Thyroid gland (tissue), 4 donors: Measurements from ENCODE around the gene DIP2C.

ENCODE experiments used
- CTCF ChIP-seq, 6 experiments: fragments of 200-600 bp in 3 of 6; fragments of 450-650 bp in 3 of 6; sonication (generic) in 3 of 6; IDR thresholded peaks; one replicate each; pipeline ENCODE4 v1.5.1; 2016 to 2019; ENCODE audit warnings: antibody characterized with exemption in 6 of 6, mild to moderate bottlenecking in 2 of 6, inconsistent platforms in 1 of 6, moderate library complexity in 1 of 6
- POLR2A ChIP-seq, 2 donors: fragments of 450-650 bp; IDR thresholded peaks; one replicate each; pipeline ENCODE4 v1.6.1; 2017; ENCODE audit warnings: antibody characterized with exemption in 2 of 2, mild to moderate bottlenecking in 2 of 2, moderate library complexity in 1 of 2

DNA sequence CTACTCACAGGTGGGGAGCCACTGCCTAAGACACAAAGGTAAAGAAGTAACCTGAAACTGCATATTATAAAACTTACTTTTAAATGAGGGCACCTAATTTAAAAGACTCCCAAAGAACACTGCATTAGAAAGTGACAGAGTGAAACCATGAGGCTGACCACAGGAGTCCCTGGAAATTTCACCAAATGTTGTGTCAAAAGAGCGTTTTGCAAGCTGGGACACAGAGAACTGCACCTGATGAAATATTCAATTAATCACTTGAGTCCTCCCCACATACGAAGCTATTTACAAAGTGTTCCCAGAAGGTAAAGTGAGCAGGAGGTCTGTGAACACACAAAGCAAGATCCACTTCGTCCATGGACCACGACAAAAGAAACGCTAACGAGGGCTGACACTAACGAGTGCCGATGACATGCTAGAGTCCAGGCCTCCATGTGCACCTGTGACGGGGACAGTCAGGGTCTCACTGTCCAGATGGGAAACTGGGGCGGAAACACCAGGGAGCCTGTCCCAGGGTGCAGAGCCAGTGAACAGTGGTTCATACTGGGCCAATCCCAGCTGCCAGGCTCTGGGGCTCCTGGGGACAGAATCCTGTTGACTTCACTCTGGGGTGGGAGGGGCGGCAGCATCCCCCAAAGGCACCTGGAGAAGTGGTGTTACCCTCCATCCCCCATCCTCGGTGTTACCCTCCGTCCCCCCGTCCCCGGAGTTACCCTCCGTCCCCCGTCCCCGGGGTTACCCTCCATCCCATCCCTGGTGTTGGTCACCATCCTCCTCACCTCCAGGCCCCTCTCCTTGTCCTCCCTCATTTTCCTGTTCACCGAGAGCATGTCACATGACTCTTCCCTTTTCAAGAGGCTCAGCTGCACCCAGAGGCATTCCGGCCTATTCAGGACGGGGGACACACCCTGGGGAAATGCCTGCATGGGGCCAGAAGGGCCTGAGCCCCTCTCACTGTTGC, 63.4 kb downstream of the DIP2C start:
- TF ChIP-seq CTCF (IDR thresholded peaks at IDR 0.05) (no peak), POLR2A (IDR thresholded peaks at IDR 0.05) (no peak)
